Measurements from ENCODE around the gene VPS4B.

GRCh38 chr18:63457977-63458376 lies 35.7 kb upstream of the VPS4B start:
- TF ChIP-seq CTCF (IDR thresholded peaks at IDR 0.05) (no peak), EZH2 (IDR thresholded peaks at IDR 0.05; ENCODE audit: borderline replicate concordance, insufficient read depth, low read depth, low read length, poor library complexity, severe bottlenecking) (no peak)
